HepG2 (cell line): ENCODE results near the gene AMHR2. TPM values are rescaled to one million over a fixed set of nuclear protein-coding genes. Genes with fewer than 3 reads are reported as not detected.
A peak's percentile ranks its signal among the peaks of the same experiment; 100 is the strongest.

Experiments
- ATF2 ChIP-seq: sonication (generic); formaldehyde crosslinking; IDR thresholded peaks from 2 replicates; pipeline ENCODE4 v1.4.0; 2020; ENCODE audit warnings: missing genetic modification reagents
- FOXK2 ChIP-seq: fragments of 450-650 bp; IDR thresholded peaks from 2 replicates; pipeline ENCODE4 v1.6.1; 2016
- GLI4 ChIP-seq: sonication (generic); formaldehyde crosslinking; IDR thresholded peaks from 2 replicates; pipeline ENCODE4 v1.5.1; 2020; ENCODE audit warnings: missing genetic modification reagents, mild to moderate bottlenecking, moderate library complexity, borderline replicate concordance
- LRRFIP1 ChIP-seq: sonication (generic); formaldehyde crosslinking; conservative IDR thresholded peaks from 2 replicates; pipeline ENCODE4 v1.4.0; 2020; ENCODE audit warnings: missing genetic modification reagents
- NCOA5 ChIP-seq: sonication (generic); formaldehyde crosslinking; IDR thresholded peaks from 2 replicates; pipeline ENCODE4 v1.4.0; 2020; ENCODE audit warnings: missing genetic modification reagents
- SNAI1 ChIP-seq: sonication (generic); formaldehyde crosslinking; IDR thresholded peaks from 2 replicates; pipeline ENCODE4 v1.5.0; 2020; ENCODE audit warnings: mild to moderate bottlenecking, missing genetic modification reagents, borderline replicate concordance
- TBX3 ChIP-seq: fragments of 450-650 bp; IDR thresholded peaks from 2 replicates; pipeline ENCODE4 v1.6.1; 2017; ENCODE audit warnings: antibody characterized with exemption, mild to moderate bottlenecking, inconsistent platforms, borderline replicate concordance
- ZBED4 ChIP-seq: sonication (generic); formaldehyde crosslinking; IDR thresholded peaks from 2 replicates; pipeline ENCODE4 v1.4.0; 2020; ENCODE audit warnings: missing genetic modification reagents, borderline replicate concordance
- ZBTB34 ChIP-seq: sonication (generic); formaldehyde crosslinking; IDR thresholded peaks from 2 replicates; pipeline ENCODE4 v1.8.0; 2022; ENCODE audit warnings: mild to moderate bottlenecking, missing genetic modification reagents
- ZBTB8A ChIP-seq: sonication (generic); formaldehyde crosslinking; IDR thresholded peaks from 2 replicates; pipeline ENCODE4 v1.4.0; 2020; ENCODE audit warnings: mild to moderate bottlenecking, low read depth, missing genetic modification reagents, borderline replicate concordance
- ZNF10 ChIP-seq: sonication (generic); formaldehyde crosslinking; IDR thresholded peaks from 2 replicates; pipeline ENCODE4 v1.4.0; 2020; ENCODE audit warnings: mild to moderate bottlenecking, low read depth, missing genetic modification reagents, borderline replicate concordance
- ZNF354B ChIP-seq: sonication (generic); formaldehyde crosslinking; IDR thresholded peaks from 2 replicates; pipeline ENCODE4 v1.8.0; 2022; ENCODE audit warnings: mild to moderate bottlenecking, missing genetic modification reagents
- ZNF512B ChIP-seq: sonication (generic); formaldehyde crosslinking; IDR thresholded peaks from 2 replicates; pipeline ENCODE4 v1.5.1; 2020; ENCODE audit warnings: missing genetic modification reagents, mild to moderate bottlenecking, borderline replicate concordance
- ZNF614 ChIP-seq: IDR thresholded peaks from 2 replicates; pipeline ENCODE4 v1.6.1; 2018; ENCODE audit warnings: missing biosample characterization, missing genetic modification reagents, inconsistent platforms, borderline replicate concordance
- ZSCAN9 ChIP-seq: IDR thresholded peaks from 2 replicates; pipeline ENCODE4 v1.6.1; 2016; ENCODE audit warnings: borderline replicate concordance
- polyA plus RNA-seq, 8 experiments: library from polyadenylated mRNA; depleted of rRNA in 3 of 8; stranded (reverse) in 7 of 8; unstranded in 1 of 8; fragments of >200 nt; fragmentation: Illumina TruSeq in 4 of 8; extraction: Trizol in 4 of 8; gene quantifications; 2 replicates each; pipeline versions ENCODE4 v1.2.1 to v1.2.3, GENCODE V29; 2011 to 2016; ENCODE audit warnings: low read depth in 4 of 8, missing spikeins in 1 of 8, mixed read lengths in 1 of 8; ENCODE audit not compliant: insufficient read depth in 1 of 8
- total RNA-seq, 5 experiments: library from RNA; depleted of rRNA; stranded (reverse); fragments of >200 nt; fragmentation: Illumina TruSeq; extraction: Trizol; gene quantifications; 2 replicates each; pipeline ENCODE4 v1.2.3, GENCODE V29; 2016; ENCODE audit warnings: low read depth in 1 of 5

Gene AMHR2
- total and polyA plus RNA-seq, 2 of the 13 experiments (the other 11 are each of a cell fraction or from before 2014, with no cell fraction given) = 0.24 to 0.58 TPM

GRCh38 chr12:53452159-53453077 is 28.8 kb downstream of the AMHR2 start (continued):
- TF ChIP-seq ZNF614 (CRISPR knock-in tag) = no peak
- no peak for TF ChIP-seq GLI4 (CRISPR knock-in tag)
- TF ChIP-seq ZNF354B = no peak
- no peak for TF ChIP-seq ZBED4 (CRISPR knock-in tag)
- 0 out of 2 replicates have a peak, but pooled peaks have one; percentile 31 for TF ChIP-seq ZSCAN9 (CRISPR knock-in tag)
- no peak for TF ChIP-seq ZNF512B (CRISPR knock-in tag)
- TF ChIP-seq ZBTB8A (CRISPR knock-in tag) = no peak
- TF ChIP-seq ZBTB34 = no peak
- TF ChIP-seq LRRFIP1 (CRISPR knock-in tag) = no peak
- TF ChIP-seq FOXK2 = no peak
- no peak for TF ChIP-seq SNAI1
- no peak for TF ChIP-seq ATF2 (CRISPR knock-in tag)
- TF ChIP-seq ZNF10 (CRISPR knock-in tag) = no peak
- TF ChIP-seq TBX3 = 0 out of 2 replicates have a peak, but pooled peaks have one; percentile 23
- no peak for TF ChIP-seq NCOA5
